SKM-1 treated with dmso at 0.1 percent for 144 hours (cell line): ENCODE measurements around the gene CALCOCO2.

Source experiments
- DNase-seq: peaks from one replicate; lab custom pipeline; 2025; ENCODE audit not compliant: unreplicated experiment; lab: John Stamatoyannopoulos, UW

The CALCOCO2 gene, protein sequence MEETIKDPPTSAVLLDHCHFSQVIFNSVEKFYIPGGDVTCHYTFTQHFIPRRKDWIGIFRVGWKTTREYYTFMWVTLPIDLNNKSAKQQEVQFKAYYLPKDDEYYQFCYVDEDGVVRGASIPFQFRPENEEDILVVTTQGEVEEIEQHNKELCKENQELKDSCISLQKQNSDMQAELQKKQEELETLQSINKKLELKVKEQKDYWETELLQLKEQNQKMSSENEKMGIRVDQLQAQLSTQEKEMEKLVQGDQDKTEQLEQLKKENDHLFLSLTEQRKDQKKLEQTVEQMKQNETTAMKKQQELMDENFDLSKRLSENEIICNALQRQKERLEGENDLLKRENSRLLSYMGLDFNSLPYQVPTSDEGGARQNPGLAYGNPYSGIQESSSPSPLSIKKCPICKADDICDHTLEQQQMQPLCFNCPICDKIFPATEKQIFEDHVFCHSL

DNA sequence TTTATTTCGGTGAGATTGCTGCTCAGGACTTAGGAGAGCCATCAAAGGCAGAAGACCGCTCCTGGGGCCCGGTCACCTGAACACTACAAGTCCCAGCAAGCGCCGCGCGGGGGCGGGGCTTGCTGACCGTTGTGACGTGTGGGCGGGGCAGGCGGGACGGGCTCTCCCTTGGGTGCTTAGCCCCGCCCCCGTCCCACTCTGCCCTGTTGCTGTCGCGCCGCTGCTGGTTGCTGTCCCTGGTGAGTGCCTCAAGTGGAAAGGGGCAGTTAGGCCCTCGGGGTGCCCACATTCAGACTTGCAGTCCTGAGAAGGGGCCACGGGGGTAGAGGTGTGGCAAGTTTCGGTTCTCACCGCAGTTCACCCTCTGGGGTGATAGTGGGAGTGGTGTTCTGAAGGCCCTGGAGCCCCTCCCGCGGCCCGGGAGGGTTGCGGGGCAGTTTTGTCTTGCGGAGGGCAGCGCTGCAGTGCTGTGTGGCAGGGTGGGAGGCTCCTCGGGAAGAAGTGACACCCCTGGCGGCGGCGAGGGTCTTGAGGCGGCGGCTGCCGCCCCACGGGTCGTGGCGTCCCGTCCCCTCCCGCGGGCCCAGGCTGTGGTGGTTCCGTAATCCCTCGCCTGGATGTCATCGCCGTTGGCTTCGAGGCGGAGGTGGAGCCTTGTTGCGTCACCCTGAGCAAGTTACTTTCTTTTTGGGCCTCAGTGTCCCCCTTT lies at the start of gene CALCOCO2:
CALCOCO2 (plus strand) TSS at position 196 of the 709 bp plus-strand sequence. CDS start 10,673 bp downstream, outside the sequence.
- DNase-seq = peak; percentile 88

DNA sequence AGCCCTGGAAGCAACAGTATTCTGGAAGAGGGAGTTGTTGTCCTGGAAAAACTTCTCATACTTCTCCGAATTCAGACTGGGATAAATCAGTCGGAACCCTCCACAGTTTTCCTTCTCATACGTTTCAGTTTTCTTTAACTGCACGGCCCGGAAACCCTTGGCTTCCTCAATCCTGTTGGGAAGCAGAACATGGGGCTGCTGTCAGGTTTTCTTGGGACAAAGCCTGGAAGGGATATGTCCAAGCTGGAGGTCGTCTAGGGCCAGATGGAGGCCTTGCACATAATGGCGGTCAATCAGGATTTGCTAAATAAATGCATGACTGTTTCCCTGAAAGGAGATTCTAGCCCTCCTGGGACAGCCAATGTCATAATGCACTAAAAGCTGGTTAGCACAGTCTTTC lies 43.0 kb upstream of the CALCOCO2 start:
- DNase-seq = no peak

- DNase-seq = no peak
These were observed 40.2 kb upstream of the CALCOCO2 start for GRCh38 chr17:48790607-48791127.

GRCh38 chr17:48791128-48792032 lies 39.5 kb upstream of the CALCOCO2 start:
- peak; percentile 55 for DNase-seq

- DNase-seq = no peak
These were observed 38.6 kb upstream of the CALCOCO2 start for GRCh38 chr17:48792033-48792798.

- no peak for DNase-seq
These were observed 35.2 kb upstream of the CALCOCO2 start for GRCh38 chr17:48795444-48796162.

DNA sequence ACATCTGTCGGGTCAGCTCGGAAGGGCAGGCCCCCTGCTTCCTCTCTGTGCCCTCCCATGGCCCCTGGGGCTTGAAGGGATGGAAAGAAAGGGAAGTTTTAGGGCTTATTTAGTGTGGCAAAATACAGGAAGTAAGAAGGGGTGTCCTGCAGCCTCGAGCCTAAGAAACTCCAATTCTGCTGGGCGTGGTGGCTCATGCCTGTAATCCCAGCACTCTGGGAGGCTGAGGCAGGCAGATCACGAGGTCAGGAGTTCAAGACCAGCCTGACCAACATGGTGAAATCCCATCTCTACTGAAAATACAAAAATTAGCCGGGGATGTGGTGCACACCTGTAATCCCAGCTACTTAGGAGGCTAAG lies 34.7 kb upstream of the CALCOCO2 start:
- DNase-seq = peak; percentile 39

DNA sequence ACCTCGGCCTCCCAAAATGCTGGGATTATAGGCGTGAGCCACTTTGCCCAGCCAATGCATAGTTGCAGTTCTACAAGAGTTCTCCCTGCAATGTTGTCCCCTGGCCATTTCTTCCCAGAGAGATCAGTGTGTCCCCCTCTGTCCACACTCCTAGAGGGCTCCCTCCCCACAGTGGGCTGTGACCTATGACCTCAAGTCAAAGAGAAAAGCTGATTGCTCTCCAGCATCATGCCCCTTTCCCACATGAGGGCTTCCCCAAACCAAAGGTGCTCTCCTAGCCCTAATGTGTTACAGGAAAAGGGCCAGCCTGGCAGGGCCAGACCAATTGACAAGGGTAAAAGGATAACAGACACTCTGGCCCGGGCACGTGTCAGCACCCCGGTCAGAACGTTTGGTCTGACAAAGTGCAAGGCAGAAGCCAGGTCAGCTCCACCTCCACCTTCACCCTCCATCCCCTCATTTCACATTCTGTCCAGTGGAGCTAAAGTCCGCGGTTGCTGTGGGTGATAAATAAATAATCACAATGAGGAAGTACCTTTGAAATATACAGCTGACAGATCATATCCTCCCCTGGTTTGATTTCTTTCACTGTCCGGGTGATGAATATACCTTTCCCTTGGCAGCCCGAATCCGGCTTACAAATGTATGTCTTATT lies 31.6 kb upstream of the CALCOCO2 start:
- DNase-seq = no peak

- peak; percentile 49 for DNase-seq
These were observed 30.1 kb upstream of the CALCOCO2 start for GRCh38 chr17:48800626-48801217.

GRCh38 chr17:48804936-48805411 lies 25.9 kb upstream of the CALCOCO2 start:
- DNase-seq = peak; percentile 28

DNA sequence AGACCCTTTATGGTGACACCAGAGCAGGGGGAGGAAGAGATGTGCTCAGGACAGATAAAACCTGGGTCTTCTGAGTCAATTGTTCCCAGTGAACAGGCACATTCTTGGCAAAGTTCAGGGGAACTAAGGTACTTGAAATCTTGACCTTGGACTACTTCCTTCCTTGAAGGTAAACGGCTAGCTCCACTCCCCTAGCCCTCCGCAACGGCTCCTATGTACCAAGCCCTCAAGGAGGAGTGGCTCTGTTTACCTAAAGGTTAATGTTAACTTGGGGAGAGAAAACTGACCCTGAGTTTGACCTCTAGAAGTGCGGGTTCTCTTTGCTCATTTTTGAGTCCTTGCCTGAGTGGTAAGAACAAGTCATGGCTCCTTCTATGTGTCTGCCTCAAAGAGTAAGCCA lies 21.7 kb upstream of the CALCOCO2 start:
- no peak for DNase-seq

GRCh38 chr17:48812001-48812400 lies 18.8 kb upstream of the CALCOCO2 start:
- DNase-seq = no peak

DNA sequence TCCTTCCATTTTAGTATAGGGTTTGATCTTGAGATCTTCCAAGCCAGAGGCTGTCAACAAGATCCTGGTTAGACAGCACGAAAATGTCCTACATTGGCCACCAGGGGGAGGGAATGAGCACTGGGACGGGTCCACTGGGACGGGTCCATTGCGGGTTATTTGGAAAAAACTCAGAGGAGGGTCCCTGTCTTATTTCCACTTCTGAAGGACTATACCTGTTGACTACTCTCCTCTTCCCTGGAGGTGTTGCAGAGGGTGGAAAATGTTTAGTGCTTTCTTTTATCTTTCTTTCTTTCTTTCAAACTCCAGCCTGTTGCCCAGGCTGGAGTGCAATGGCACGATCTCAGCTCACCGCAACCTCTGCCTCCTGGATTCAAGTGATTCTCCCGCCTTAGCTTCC lies 16.3 kb upstream of the CALCOCO2 start:
- DNase-seq = no peak

DNA sequence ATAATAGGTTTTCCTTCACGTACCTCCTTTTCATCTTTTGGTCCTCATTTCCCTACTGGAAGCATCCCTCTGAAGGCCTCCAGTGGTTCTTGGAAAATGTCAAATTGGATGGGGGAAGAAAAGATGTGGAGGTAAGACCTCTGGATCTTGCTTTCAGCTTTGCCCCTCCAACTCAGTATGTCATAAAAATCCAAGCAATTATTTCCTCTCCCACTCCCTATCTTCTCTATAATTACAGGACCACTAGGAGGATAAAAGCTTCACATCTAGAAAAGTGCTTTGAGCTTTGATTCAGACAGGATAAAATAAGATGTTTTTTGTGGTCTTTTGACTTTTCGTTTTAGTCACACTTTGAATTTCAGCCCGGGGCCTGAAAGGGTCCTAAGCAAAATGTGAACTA lies 15.5 kb upstream of the CALCOCO2 start:
- no peak for DNase-seq

DNA sequence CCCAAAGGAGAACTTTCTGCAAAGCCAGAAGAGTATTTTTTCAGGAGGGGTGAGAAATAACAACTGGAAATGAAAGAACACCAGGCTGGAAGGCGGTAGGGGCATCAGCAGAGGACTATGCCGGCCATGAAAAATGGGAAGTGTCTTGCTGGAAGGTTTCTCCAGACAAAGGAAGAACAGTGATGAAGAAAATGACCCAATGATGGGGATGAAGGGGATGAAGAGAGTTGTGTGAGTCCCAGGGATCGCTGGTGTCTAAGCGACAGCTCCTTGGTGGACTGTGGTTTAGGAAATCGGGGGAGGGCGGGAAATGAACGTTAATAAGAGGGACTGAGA lies 14.4 kb upstream of the CALCOCO2 start:
- no peak for DNase-seq

GRCh38 chr17:48816774-48817590 lies 13.9 kb upstream of the CALCOCO2 start, which contains the start of gene TTLL6:
TTLL6 (minus strand) TSS chr17:48817229; CDS start chr17:48817072, 157 bp downstream.
- DNase-seq = no peak

- no peak for DNase-seq
These were observed 12.4 kb upstream of the CALCOCO2 start for GRCh38 chr17:48818361-48818841.

- DNase-seq = no peak
These were observed 11.4 kb upstream of the CALCOCO2 start for GRCh38 chr17:48819466-48819865.
